DND-41 (cell line): ENCODE data around the gene ERC2.

ENCODE experiments used
- ATAC-seq: fragments of 200-7000 bp; cut with Tn5 transposase; 3 replicates; pipeline ENCODE4 v1.9.1; 2021; ENCODE audit warnings: low read depth; ENCODE audit not compliant: insufficient read depth
- DNase-seq: peaks from one replicate; pipeline ENCODE4 v3.0.0-alpha.2; 2020
- H2AFZ ChIP-seq: 2 replicates; pipeline ENCODE4 v1.6.0; 2012; ENCODE audit warnings: low read depth, low read length
- H3K27ac ChIP-seq: 2 replicates; pipeline ENCODE4 v1.5.1; 2012; ENCODE audit warnings: low read length, inconsistent platforms
- H3K27me3 ChIP-seq: fragments of 200-600 bp; sonication (generic); 2 replicates; pipeline ENCODE4 v1.6.0; 2012; ENCODE audit warnings: low read length, mild to moderate bottlenecking, inconsistent platforms; ENCODE audit not compliant: insufficient read depth, poor library complexity
- H3K36me3 ChIP-seq: 2 replicates; pipeline ENCODE4 v1.5.1; 2012; ENCODE audit warnings: low read length, inconsistent platforms; ENCODE audit not compliant: insufficient read depth
- H3K4me1 ChIP-seq: 2 replicates; pipeline ENCODE4 v1.5.1; 2012; ENCODE audit warnings: mild to moderate bottlenecking, low read length; ENCODE audit not compliant: insufficient read depth
- H3K4me2 ChIP-seq: 2 replicates; pipeline ENCODE4 v1.6.0; 2012; ENCODE audit warnings: mild to moderate bottlenecking, moderate library complexity, low read length, inconsistent platforms; ENCODE audit not compliant: insufficient read depth
- H3K4me3 ChIP-seq, 2 experiments: fragments of 200-600 bp in 1 of 2; shearing (Covaris generic) in 1 of 2; 2 replicates each; pipeline ENCODE4 v1.5.1; 2012 to 2016; ENCODE audit warnings: inconsistent platforms in 2 of 2, low read length in 2 of 2, mild to moderate bottlenecking in 2 of 2, low read depth in 1 of 2, moderate library complexity in 1 of 2
- H3K79me2 ChIP-seq: 2 replicates; pipeline ENCODE4 v1.6.0; 2012; ENCODE audit warnings: low read length, inconsistent platforms; ENCODE audit not compliant: insufficient read depth
- H3K9ac ChIP-seq: 2 replicates; pipeline ENCODE4 v1.6.0; 2012; ENCODE audit warnings: low read depth, mild to moderate bottlenecking, inconsistent platforms, low read length, moderate library complexity
- H3K9me3 ChIP-seq: 2 replicates; pipeline ENCODE4 v1.5.1; 2012; ENCODE audit warnings: low read length, moderate library complexity, mild to moderate bottlenecking, inconsistent platforms; ENCODE audit not compliant: insufficient read depth, severe bottlenecking
- H4K20me1 ChIP-seq: 2 replicates; pipeline ENCODE4 v1.6.0; 2012; ENCODE audit warnings: low read length; ENCODE audit not compliant: insufficient read depth
- CTCF ChIP-seq: IDR thresholded peaks from 2 replicates; pipeline ENCODE4 v1.5.1; 2012; ENCODE audit warnings: borderline replicate concordance, low read length, moderate library complexity, mild to moderate bottlenecking; ENCODE audit not compliant: poor library complexity, severe bottlenecking; ENCODE audit errors: extremely low read depth
- EZH2 ChIP-seq: IDR thresholded peaks from 3 replicates; pipeline ENCODE4 v1.6.1; 2012; ENCODE audit warnings: borderline replicate concordance, low read depth, mild to moderate bottlenecking, moderate library complexity, low read length, inconsistent platforms; ENCODE audit not compliant: severe bottlenecking

ERC2 gene

GRCh38 chr3:56131974-56132590, 336.2 kb downstream of the ERC2 start:
- no peak for DNase-seq
- ATAC-seq = no peak
- Histone ChIP-seq H3K36me3 (no peaks in the 10 kb centered on the region), H3K9ac (no peak overlapping the region), H3K4me3 (no peak overlapping the region), H4K20me1 (no peaks in the 10 kb centered on the region), H2AFZ (no peak overlapping the region), H3K27ac (no peak overlapping the region), H3K27me3 (peaks cover 11% of the 10 kb centered on the region), H3K79me2 (no peaks in the 10 kb centered on the region), H3K9me3 (no peaks in the 10 kb centered on the region), H3K4me1 (no peaks in the 10 kb centered on the region), H3K4me2 (no peak overlapping the region)
- TF ChIP-seq CTCF (no peak), EZH2 (no peak)

GRCh38 chr3:56130036-56130435, 338.2 kb downstream of the ERC2 start:
- H2AFZ ChIP-seq = no peak overlapping the region
- H3K79me2 ChIP-seq = no peaks in the 10 kb centered on the region
- H4K20me1 ChIP-seq = no peaks in the 10 kb centered on the region
- no peak for TF ChIP-seq EZH2
- no peak for TF ChIP-seq CTCF
- no peaks in the 10 kb centered on the region for H3K36me3 ChIP-seq
- peaks cover 8% of the 10 kb centered on the region for H3K27me3 ChIP-seq
- ATAC-seq (no peak), DNase-seq (no peak)
- H3K4me1 ChIP-seq = no peaks in the 10 kb centered on the region
- no peak overlapping the region for H3K4me3 ChIP-seq
- H3K9me3 ChIP-seq = no peaks in the 10 kb centered on the region
- no peak overlapping the region for H3K4me2 ChIP-seq
- no peak overlapping the region for H3K9ac ChIP-seq
- H3K27ac ChIP-seq = no peak overlapping the region

GRCh38 chr3:56126632-56127031, 341.6 kb downstream of the ERC2 start:
- Histone ChIP-seq H3K27me3 (peaks cover 8% of the 10 kb centered on the region), H3K36me3 (no peaks in the 10 kb centered on the region), H3K4me3 (no peak overlapping the region), H3K79me2 (no peaks in the 10 kb centered on the region), H3K9ac (no peak overlapping the region), H3K9me3 (no peaks in the 10 kb centered on the region), H4K20me1 (no peaks in the 10 kb centered on the region), H3K27ac (no peak overlapping the region), H3K4me2 (no peak overlapping the region), H2AFZ (no peak overlapping the region), H3K4me1 (no peaks in the 10 kb centered on the region)
- TF ChIP-seq EZH2 = no peak
- no peak for TF ChIP-seq CTCF
- ATAC-seq = no peak
- DNase-seq = no peak
